Activated T-helper 1 cell treated with anti-CD3 and anti-CD28 coated beads, Interleukin-12 subunit alpha, Interleukin-12 subunit beta, Interleukin-2, Interleukin-4 antibody, amounts not matched to agents 30 ng/mL and 10 ng/mL and 1 ng/mL, durations not matched to agents 14 hours and 24 hours and 36 hours (primary cell): ENCODE results near the gene SH2D3C. TPM values are rescaled to one million over a fixed set of nuclear protein-coding genes. Genes with fewer than 3 reads are reported as not detected.

Experiments used
- DNase-seq: peaks from one replicate; pipeline ENCODE4 v3.0.0; 2021; ENCODE audit warnings: low spot score
- H3K27ac Mint-ChIP-seq: one replicate; pipeline ENCODE4 v1.8.0; 2021; ENCODE audit warnings: mild to moderate bottlenecking, mixed read lengths
- H3K27me3 Mint-ChIP-seq: one replicate; pipeline ENCODE4 v1.8.0; 2022; ENCODE audit warnings: mild to moderate bottlenecking, moderate library complexity, mixed read lengths; ENCODE audit not compliant: insufficient read depth
- H3K36me3 Mint-ChIP-seq: one replicate; pipeline ENCODE4 v1.8.0; 2021; ENCODE audit warnings: low read depth, mixed read lengths
- H3K4me1 Mint-ChIP-seq: one replicate; pipeline ENCODE4 v1.8.0; 2021; ENCODE audit warnings: low read depth, mixed read lengths
- H3K4me3 Mint-ChIP-seq: one replicate; pipeline ENCODE4 v1.8.0; 2021; ENCODE audit warnings: mild to moderate bottlenecking, moderate library complexity, mixed read lengths
- H3K9me3 Mint-ChIP-seq: one replicate; pipeline ENCODE4 v1.8.0; 2021; ENCODE audit warnings: mixed read lengths
- intact Hi-C: fragments of 100-400 bp; cut with micrococcal nuclease; formaldehyde crosslinking; loops from one replicate; pipeline ENCODE4 v1.15.1; 2024
- total RNA-seq: library from RNA; stranded (reverse); gene quantifications from 2 replicates; pipeline ENCODE4 v1.2.3, GENCODE V29; 2022

SH2D3C gene
- total RNA-seq, 1 donor from 2014 or later, result 30.0 TPM

DNA sequence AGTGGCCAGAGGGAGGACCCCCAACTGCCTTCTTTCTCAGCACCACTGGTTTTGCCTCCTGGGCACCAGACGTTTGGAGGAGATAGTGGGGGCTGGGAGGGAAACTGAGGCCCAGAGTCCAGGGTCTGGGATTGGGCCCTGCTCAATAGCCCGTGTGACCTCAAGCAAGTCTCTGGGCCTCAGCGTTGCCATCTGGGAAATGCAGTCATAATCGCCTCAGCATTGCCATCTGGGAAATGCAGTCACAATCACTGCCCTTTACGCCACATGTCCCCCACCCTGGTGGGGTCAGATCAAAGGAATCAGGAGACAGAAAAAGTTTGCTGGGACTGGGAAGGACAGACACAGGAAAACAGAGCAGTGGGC, 1.6 kb downstream of the SH2D3C start:
- intact Hi-C loops, result loop anchor here (1.0 to 10.0 kb wide), 3 partner anchors 8 to 552 kb away; partner anchors contain the start of gene ZNF79
- H3K9me3 Mint-ChIP-seq, result no peaks in the 10 kb centered on the region
- DNase-seq, result no peak
- H3K4me1 Mint-ChIP-seq, result peaks cover 58% of the 10 kb centered on the region
- peak overlapping the region; percentile 100 for H3K27ac Mint-ChIP-seq
- H3K27me3 Mint-ChIP-seq, result no peaks in the 10 kb centered on the region
- H3K4me3 Mint-ChIP-seq, result peak overlapping the region; percentile 100
- H3K36me3 Mint-ChIP-seq, result peaks cover 21% of the 10 kb centered on the region

GRCh38 chr9:127776195-127776923, 2.1 kb downstream of the SH2D3C start:
- Mint-ChIP-seq H3K9me3 (no peaks in the 10 kb centered on the region), H3K36me3 (peaks cover 22% of the 10 kb centered on the region)
- intact Hi-C loops, result loop anchor here (1.0 to 10.0 kb wide), 3 partner anchors 9 to 552 kb away; partner anchors contain the start of gene ZNF79

GRCh38 chr9:127773981-127774380, 4.5 kb downstream of the SH2D3C start:
- Mint-ChIP-seq H3K4me3 (peak overlapping the region; percentile 37), H3K27ac (peak overlapping the region; percentile 55), H3K27me3 (no peaks in the 10 kb centered on the region), H3K36me3 (peaks cover 27% of the 10 kb centered on the region), H3K4me1 (peaks cover 62% of the 10 kb centered on the region), H3K9me3 (no peaks in the 10 kb centered on the region)
- intact Hi-C loops, result loop anchor here (5.0 to 10.0 kb wide), 4 partner anchors 202 to 549 kb away; partner anchors contain the start of gene ZNF79
- DNase-seq, result no peak

More at GRCh38 chr9:127776195-127776923, 2.1 kb downstream of the SH2D3C start:
- Mint-ChIP-seq H3K27me3 (no peaks in the 10 kb centered on the region), H3K4me3 (peak overlapping the region; percentile 100), H3K27ac (peak overlapping the region; percentile 100), H3K4me1 (peaks cover 57% of the 10 kb centered on the region)
- DNase-seq, result peak; percentile 73

GRCh38 chr9:127773272-127773671, 5.2 kb downstream of the SH2D3C start:
- no peak for DNase-seq

DNA sequence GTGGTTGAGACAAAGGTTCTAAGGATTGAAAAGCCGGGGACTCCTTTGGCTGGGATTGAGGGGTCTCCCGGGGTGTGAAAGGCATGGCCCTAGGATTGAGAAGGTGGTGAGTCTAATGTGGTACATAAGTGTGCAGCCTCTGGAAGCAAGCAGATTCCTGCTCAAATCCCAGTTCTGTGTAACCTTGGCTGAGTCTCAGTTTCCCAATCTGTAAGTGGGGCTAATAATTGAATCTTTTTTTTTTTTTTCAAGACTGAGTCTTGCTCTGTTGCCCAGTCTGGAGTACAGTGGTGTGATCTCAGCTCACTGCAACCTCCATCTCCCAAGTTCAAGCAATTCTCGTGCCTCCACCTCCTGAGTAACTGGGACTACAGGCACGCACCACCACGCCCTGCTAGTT, 5.9 kb downstream of the SH2D3C start:
- intact Hi-C loops, result loop anchor here (5.0 to 10.0 kb wide), 4 partner anchors 200 to 548 kb away; partner anchors contain the start of gene ZNF79
- Mint-ChIP-seq H3K27ac (peak overlapping the region; percentile 48), H3K9me3 (no peaks in the 10 kb centered on the region), H3K4me3 (no peak overlapping the region), H3K27me3 (no peaks in the 10 kb centered on the region), H3K4me1 (peaks cover 63% of the 10 kb centered on the region), H3K36me3 (peaks cover 28% of the 10 kb centered on the region)
- no peak for DNase-seq

More at GRCh38 chr9:127773272-127773671, 5.2 kb downstream of the SH2D3C start:
- peaks cover 30% of the 10 kb centered on the region for H3K36me3 Mint-ChIP-seq
- H3K4me3 Mint-ChIP-seq, result no peak overlapping the region
- H3K27me3 Mint-ChIP-seq, result no peaks in the 10 kb centered on the region
- no peaks in the 10 kb centered on the region for H3K9me3 Mint-ChIP-seq
- peaks cover 64% of the 10 kb centered on the region for H3K4me1 Mint-ChIP-seq
- H3K27ac Mint-ChIP-seq, result peak overlapping the region; percentile 48
- intact Hi-C loops, result loop anchor here (5.0 to 10.0 kb wide), 4 partner anchors 201 to 548 kb away; partner anchors contain the start of gene ZNF79

- H3K27me3 Mint-ChIP-seq, result no peaks in the 10 kb centered on the region
- peaks cover 63% of the 10 kb centered on the region for H3K4me1 Mint-ChIP-seq
- intact Hi-C loops, result loop anchor here (1.0 to 10.0 kb wide), 14 partner anchors 8 to 857 kb away; partner anchors contain the start of genes FPGS, NAIF1, PTRH1 and RALGPS1
- peaks cover 33% of the 10 kb centered on the region for H3K36me3 Mint-ChIP-seq
- no peak for DNase-seq
- H3K4me3 Mint-ChIP-seq, result peak overlapping the region; percentile 86
- H3K9me3 Mint-ChIP-seq, result no peaks in the 10 kb centered on the region
- peak overlapping the region; percentile 90 for H3K27ac Mint-ChIP-seq
Measured at GRCh38 chr9:127771570-127772189, 6.8 kb downstream of the SH2D3C start.

GRCh38 chr9:127770905-127771569, 7.4 kb downstream of the SH2D3C start:
- peak; percentile 99 for DNase-seq
- peaks cover 36% of the 10 kb centered on the region for H3K36me3 Mint-ChIP-seq
- peak overlapping the region; percentile 90 for H3K27ac Mint-ChIP-seq
- peak overlapping the region; percentile 86 for H3K4me3 Mint-ChIP-seq
- intact Hi-C loops, result loop anchor here (1.0 to 10.0 kb wide), 14 partner anchors 8 to 856 kb away; partner anchors contain the start of genes FPGS, NAIF1, PTRH1 and RALGPS1
- no peaks in the 10 kb centered on the region for H3K9me3 Mint-ChIP-seq
- H3K27me3 Mint-ChIP-seq, result no peaks in the 10 kb centered on the region
- peaks cover 63% of the 10 kb centered on the region for H3K4me1 Mint-ChIP-seq

GRCh38 chr9:127770583-127770904, 7.9 kb downstream of the SH2D3C start:
- H3K36me3 Mint-ChIP-seq, result peaks cover 40% of the 10 kb centered on the region
- peaks cover 68% of the 10 kb centered on the region for H3K4me1 Mint-ChIP-seq
- peak overlapping the region; percentile 90 for H3K27ac Mint-ChIP-seq
- no peak for DNase-seq
- intact Hi-C loops, result loop anchor here (2.0 to 10.0 kb wide), 6 partner anchors 158 to 856 kb away; partner anchors contain the start of genes RALGPS1, STXBP1 and ZNF79
- no peaks in the 10 kb centered on the region for H3K9me3 Mint-ChIP-seq
- H3K27me3 Mint-ChIP-seq, result no peaks in the 10 kb centered on the region
- peak overlapping the region; percentile 86 for H3K4me3 Mint-ChIP-seq

GRCh38 chr9:127769929-127770582, 8.4 kb downstream of the SH2D3C start:
- intact Hi-C loops, result loop anchor here (2.0 to 10.0 kb wide), 6 partner anchors 157 to 855 kb away; partner anchors contain the start of genes RALGPS1, STXBP1 and ZNF79
- H3K4me1 Mint-ChIP-seq, result peaks cover 73% of the 10 kb centered on the region
- H3K4me3 Mint-ChIP-seq, result peak overlapping the region; percentile 86
- peaks cover 44% of the 10 kb centered on the region for H3K36me3 Mint-ChIP-seq
- no peaks in the 10 kb centered on the region for H3K27me3 Mint-ChIP-seq
- no peak for DNase-seq
- no peaks in the 10 kb centered on the region for H3K9me3 Mint-ChIP-seq
- peak overlapping the region; percentile 90 for H3K27ac Mint-ChIP-seq

DNA sequence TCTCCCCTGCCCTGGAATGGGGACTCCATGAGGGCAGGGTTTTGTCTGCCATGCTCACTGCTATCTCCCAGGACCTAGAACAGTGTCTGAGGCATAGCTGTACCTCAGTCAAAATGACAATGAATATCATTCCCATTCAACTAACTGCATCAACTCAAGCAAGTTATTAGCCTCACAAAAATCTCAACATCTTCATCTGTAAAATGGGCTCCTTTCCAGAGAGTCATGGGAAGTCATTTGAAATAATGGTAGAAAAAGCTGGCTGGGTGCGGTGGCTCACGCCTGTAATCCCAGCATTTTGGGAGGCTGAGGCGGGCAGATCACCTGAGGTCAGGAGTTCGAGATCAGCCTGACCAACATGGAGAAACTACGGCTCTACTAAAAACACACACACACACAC, 9.4 kb downstream of the SH2D3C start:
- Mint-ChIP-seq H3K9me3 (no peaks in the 10 kb centered on the region), H3K27me3 (no peaks in the 10 kb centered on the region), H3K27ac (peak overlapping the region; percentile 82), H3K36me3 (peaks cover 47% of the 10 kb centered on the region), H3K4me3 (peak overlapping the region; percentile 32), H3K4me1 (peaks cover 70% of the 10 kb centered on the region)
- DNase-seq, result no peak
- intact Hi-C loops, result no loop called here

DNA sequence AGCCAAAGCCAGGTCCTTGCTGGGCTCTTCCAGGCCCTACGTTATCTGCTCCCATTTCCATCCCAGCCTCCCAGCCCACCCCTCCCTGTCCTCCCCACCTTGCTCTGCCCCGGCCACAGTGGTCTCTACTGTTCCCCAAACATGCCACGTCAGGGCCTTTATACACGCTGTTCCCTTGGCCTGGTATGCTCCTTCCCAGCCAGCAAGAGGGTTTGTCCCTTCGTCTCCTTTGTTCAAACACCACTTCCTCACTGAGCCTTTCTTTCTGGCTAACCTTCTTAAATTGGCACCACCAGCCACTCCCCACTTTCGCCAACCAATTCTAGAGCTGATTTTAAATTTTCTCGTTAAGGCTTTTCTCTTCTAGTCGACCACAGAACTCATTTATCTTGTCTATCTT, 9.8 kb downstream of the SH2D3C start:
- H3K27ac Mint-ChIP-seq, result peak overlapping the region; percentile 82
- peak overlapping the region; percentile 32 for H3K4me3 Mint-ChIP-seq
- intact Hi-C loops, result no loop called here
- no peak for DNase-seq
- H3K36me3 Mint-ChIP-seq, result peaks cover 48% of the 10 kb centered on the region
- no peaks in the 10 kb centered on the region for H3K9me3 Mint-ChIP-seq
- peaks cover 71% of the 10 kb centered on the region for H3K4me1 Mint-ChIP-seq
- H3K27me3 Mint-ChIP-seq, result no peaks in the 10 kb centered on the region

DNA sequence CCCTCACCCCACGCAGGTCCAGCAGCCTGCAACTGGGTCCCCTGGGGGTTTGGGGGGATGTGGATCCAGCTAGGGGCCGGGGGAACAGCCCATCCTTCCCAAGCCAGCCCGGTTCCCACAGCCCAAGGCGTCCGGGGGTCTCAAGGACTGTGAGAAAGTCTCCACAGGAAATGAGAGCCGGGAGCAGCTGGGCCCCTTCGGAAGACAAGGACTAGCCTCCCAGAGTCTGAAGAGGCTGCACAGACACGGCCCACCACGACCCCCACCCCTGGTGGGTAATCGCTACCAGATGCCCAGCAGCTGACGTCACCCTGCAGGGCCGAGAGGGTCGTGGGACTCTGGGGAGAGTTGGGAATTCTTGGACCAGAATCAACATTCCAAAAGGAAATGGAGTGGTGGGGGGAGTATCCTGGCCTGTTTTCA, 10.5 kb downstream of the SH2D3C start:
- Mint-ChIP-seq H3K9me3 (no peaks in the 10 kb centered on the region), H3K4me3 (peak overlapping the region; percentile 31), H3K27me3 (no peaks in the 10 kb centered on the region), H3K36me3 (peaks cover 51% of the 10 kb centered on the region), H3K4me1 (peaks cover 78% of the 10 kb centered on the region), H3K27ac (peak overlapping the region; percentile 82)
- no peak for DNase-seq
- intact Hi-C loops, result no loop called here
